LoVo (cell line): Measurements from ENCODE around the gene SPTSSB.

Experiments
- DNase-seq: peaks from one replicate; pipeline ENCODE4 v3.0.0-alpha.2; 2016; ENCODE audit warnings: low spot score

Gene SPTSSB

DNA sequence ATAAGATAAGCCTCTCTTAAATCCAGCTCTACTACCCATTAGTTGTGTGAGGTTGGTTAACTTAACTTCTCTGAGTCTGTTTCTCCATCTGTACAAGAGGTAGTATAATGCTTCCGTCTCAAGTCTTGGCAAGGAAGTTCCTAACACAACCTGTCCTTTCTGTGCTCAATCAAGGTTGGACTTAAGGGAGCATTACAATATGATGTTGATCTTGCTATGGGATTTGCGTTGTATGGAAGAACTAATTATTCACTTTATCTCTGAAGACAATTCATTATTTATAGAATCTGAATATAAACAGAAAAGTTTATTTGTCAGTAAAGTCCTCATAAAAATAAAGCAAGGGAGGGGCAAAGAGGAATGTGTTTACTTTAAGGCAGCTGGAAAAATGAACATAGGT lies 18.9 kb upstream of the SPTSSB start:
- DNase-seq = no peak

DNA sequence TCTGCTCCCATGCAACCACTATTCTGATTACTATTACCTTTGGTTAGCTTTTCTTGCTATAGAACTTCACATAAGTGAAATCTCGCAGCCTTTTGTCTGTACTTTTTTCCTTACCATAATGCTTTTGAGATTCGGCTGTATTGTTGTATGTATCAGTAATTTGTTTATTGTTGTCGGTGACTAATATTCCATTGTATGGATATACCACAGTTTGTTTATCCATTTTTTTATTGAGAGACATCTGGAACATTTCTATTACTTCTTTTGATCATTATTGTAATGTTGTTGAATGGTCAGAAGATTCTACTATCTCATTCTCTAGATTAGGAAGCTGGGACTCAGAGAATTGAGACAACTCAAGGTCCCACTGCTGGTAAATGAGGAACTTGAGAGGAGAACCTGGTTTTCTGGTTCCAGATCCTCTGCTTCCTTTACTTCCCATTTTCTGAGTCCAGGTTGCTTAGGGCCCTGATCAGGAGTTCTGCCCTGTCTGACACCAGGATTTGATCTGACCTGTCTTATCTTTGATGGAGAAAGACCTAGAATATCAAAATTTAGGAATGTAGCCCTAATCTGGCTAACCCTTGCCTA lies 18.2 kb upstream of the SPTSSB start:
- DNase-seq = no peak

DNA sequence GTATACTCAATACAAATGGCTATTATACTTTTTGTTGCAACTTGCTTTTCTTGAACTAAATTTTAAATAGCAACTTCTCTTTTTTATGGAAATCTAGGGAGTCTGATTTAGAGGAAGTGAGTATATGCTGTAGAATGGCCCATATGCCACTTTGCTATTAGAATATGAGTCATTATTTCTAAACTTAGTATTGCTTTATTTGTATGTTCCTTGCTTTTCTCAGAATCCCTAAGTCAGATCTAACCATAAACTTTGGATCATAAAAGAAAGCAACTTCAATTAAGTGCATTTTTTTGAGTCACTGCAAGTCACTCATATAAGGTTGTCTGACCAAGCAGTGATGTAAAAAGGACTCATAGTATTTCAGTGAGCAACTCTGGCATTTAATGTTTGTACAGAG lies 17.5 kb upstream of the SPTSSB start:
- no peak for DNase-seq

DNA sequence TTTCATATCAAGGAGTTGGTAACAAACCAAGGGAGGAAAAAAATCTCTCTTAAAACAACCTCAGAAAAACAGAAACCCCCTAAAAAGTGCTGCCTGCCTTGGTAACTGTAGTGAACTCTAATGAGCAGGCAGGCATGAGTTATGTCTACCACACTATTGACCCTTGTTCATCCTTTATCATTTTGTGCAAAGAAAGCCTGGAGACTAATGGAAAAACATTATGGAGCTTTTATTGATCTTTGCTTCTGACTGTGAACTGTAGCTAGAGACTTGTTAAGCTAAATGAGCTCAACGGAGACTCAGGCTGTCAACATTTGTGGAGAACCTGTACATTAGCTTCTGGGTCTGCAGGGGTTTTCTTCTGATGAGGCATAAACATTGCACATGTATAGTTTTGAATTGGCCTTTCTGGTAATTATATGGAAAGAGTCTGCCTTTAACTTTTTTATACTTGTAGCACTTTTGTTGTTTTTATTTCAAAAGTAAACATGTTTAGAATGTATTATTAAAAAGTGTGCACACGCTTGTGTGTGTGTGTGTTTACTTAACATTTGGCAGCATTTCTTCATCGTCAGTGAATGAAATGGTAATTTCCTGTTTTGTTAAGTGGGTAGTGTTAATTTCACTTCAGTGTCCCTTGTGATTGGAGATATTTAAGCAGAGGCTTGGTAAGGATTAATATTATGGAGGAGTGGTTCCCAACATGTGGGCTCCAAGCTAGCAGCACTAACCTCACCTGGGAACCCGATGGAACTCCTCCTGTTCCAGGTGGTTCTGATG lies 15.9 kb upstream of the SPTSSB start:
- no peak for DNase-seq

DNA sequence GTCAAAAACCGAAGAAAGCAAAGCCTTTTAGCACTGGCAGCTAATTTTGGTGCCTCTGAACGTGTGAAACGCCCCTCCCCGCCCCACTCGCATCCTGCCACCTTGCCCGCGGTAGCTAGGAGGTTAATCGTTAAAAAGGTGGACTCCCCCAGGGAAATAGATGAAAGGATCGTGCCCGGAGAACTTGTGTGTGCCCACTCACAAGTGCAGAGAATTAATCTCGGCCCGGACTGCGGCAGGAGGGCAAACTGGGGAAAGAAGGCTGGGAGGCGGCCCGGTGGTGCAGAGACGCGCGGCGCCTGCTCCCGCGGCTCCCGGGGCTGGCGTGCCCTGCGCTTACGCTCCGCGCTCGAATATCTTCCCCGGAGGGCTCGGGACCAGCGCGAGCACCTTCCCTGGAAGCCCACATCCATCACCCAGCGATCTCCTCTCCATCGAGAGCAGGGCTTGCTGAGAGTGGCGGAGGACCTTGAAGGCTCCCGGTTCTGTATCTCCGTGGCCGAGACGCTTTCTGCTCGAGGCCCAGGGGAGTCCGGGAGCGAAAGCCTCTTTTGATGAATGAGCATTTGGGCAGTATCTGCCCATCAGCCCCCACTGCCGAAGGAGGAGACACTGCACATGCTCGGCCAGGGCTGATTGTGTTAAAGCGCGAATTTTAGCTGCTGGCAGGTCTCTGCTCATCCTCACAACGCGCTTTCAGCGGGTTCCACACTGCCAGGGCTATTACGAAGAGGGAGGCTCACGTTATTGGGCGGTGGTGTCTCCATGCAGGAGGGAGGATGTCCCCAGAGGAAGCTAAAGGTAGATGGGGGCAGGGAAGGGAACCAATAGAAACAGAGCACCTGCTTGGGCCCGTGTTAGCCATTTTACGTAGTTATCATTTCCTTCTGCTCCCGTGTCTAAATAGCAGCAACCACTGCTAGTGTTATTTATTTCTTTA lies 1.3 kb upstream of the SPTSSB start:
- no peak for DNase-seq

GRCh38 chr3:161369531-161369930 lies 1.8 kb downstream of the SPTSSB start:
- no peak for DNase-seq

- DNase-seq = no peak
These were observed 5.2 kb downstream of the SPTSSB start for GRCh38 chr3:161366094-161366493.

- DNase-seq = no peak
These were observed 12.8 kb downstream of the SPTSSB start for GRCh38 chr3:161358488-161358887.

GRCh38 chr3:161356287-161356686 lies 15.0 kb downstream of the SPTSSB start:
- DNase-seq = no peak

GRCh38 chr3:161355508-161355907 lies 15.8 kb downstream of the SPTSSB start:
- no peak for DNase-seq

GRCh38 chr3:161354554-161354953 lies 16.8 kb downstream of the SPTSSB start:
- no peak for DNase-seq

DNA sequence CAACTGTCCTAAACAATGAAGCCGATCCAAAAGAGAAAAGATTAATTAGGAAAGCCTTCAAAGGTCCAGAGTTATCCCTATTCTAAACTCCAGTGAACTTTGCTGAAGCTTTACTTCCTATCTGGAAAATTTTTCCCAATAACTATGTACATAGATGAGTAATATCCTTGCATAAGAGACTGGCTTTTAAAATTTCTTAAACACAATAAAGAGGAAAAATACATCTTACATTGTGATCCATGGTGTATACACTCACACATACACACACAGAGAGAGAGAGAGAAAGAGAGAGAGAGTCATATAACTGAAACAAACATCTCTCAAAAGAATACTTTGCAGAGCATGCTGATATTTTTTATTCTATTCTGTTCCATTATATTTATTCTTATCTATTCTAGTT lies 20.0 kb downstream of the SPTSSB start:
- DNase-seq = no peak

- no peak for DNase-seq
These were observed 20.4 kb downstream of the SPTSSB start for GRCh38 chr3:161350916-161351315.

- DNase-seq = peak; percentile 76
These were observed 21.6 kb downstream of the SPTSSB start for GRCh38 chr3:161349529-161350312.

DNA sequence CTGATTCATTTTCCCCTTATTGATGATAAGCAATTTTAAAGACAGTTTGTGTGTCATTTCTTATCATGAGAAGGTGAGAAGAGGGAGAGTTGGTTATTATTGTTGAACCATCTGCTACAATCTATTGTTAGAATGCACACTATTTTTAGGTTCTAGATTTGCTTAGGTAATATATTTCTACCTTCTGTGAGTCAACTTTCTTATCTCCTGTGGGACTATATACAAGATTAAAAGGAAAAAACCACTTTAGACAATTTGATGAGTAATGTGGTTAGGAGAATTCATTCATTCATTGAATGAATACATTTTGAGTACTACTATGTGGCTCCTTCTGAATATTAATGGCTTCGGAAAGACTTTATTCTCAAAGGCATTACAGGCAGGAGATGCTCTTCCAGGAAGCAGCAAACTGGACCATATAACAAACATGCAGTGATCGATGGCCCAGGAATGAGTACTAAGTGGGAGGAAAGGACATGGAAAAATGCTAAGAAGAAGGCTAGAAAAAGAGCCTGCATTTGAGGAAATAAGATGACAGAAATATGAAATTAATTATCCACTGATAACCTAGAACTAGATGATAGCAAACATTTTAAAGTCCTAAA lies 22.4 kb downstream of the SPTSSB start:
- DNase-seq = peak; percentile 6

- DNase-seq = no peak
These were observed 23.6 kb downstream of the SPTSSB start for GRCh38 chr3:161347726-161348125.

DNA sequence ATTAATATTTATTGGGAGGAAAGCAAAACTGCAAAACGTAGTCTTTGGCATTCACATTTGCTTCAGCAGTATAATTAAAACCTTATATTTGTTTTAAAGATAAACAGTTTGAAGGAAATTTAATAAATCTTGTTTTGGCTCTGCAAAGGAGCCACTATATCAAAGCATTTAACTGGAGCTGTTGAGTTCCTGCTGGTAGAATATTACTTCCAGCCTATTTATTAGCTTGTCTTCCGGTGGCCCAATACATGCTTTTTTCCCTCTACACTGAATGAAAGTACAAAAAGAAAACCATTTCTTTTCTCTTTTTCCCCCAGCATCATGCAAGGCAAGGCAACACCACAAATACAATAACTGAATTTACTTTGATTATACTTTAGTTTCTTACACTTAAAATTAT lies 26.3 kb downstream of the SPTSSB start:
- DNase-seq = no peak

DNA sequence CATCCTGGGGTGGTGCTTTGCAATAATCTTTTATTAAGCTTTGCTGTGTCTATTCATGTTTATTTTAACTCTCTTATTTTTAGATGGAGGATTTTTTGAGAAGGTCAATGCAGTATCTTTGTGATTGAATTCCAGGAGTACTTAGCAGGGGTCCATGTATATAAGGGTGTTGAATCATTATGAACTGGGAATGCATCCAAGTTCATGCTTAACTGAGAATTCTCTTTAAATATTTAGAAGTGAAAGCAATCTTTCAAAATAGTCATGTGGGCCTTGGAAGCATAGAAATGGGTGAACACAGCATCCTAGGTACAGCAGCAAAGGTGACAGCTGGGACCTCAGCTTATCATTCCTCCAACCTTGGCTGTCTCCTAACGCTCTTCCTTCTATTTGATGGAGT lies 27.3 kb downstream of the SPTSSB start:
- DNase-seq = no peak

GRCh38 chr3:161343540-161343939 lies 27.8 kb downstream of the SPTSSB start:
- no peak for DNase-seq

- DNase-seq = no peak
These were observed 28.7 kb downstream of the SPTSSB start for GRCh38 chr3:161342629-161343028.
